Limb (tissue), 2 donors: ENCODE measurements around the gene EMILIN3.

Source experiments
- DNase-seq, 2 donors: peaks; one replicate each; pipeline ENCODE4 v3.0.0-alpha.2; 2016; ENCODE audit errors: extremely low spot score in 2 of 2

EMILIN3 gene

GRCh38 chr20:41364236-41364855, 2.3 kb downstream of the EMILIN3 start:
- DNase-seq, result peak in 1 of 2 donors; percentile 25

DNA sequence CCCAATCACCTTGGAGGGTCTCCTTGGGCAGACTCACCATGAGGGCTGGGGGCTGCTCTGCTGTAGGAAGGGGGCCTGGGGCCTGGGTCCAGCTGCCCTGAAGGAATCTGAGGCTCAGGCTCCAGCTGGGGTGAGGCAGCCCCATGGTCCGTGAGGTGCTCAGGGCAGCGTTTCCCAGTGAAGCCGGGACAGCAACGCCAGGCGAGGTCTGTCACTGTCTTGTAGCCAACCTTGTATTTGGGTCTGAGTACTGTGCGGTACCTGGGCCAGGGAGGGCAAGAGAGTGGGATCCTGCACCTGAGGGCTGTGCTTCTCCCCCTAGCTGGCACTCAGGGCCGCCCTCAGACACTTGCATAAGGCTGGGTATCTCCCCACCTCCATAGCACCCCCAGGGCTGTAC, 3.0 kb downstream of the EMILIN3 start:
- peak in 1 of 2 donors; percentile 18 for DNase-seq

DNA sequence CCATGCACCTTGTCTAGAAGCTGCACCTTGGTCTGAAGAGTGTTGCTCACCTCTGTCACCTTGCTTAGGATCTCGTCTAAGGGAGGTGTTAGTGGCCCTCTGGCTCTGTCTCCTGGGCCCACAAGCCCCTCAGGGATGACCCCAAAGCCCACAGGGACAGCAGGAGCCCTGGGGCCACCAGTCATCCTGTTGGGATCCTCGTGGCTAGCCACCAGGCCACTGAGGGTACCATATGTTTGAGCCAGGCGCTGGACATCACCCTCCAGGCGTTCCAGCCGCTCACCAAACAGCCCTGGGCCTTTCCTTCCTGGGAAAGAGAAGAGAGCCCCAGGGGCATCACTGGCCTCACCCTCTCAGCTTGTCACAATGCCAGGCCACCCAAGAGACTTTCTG, 3.9 kb downstream of the EMILIN3 start:
- peak in 1 of 2 donors; percentile 24 for DNase-seq

GRCh38 chr20:41361757-41362747, 4.6 kb downstream of the EMILIN3 start:
- peak in 1 of 2 donors; percentile 47 for DNase-seq

DNA sequence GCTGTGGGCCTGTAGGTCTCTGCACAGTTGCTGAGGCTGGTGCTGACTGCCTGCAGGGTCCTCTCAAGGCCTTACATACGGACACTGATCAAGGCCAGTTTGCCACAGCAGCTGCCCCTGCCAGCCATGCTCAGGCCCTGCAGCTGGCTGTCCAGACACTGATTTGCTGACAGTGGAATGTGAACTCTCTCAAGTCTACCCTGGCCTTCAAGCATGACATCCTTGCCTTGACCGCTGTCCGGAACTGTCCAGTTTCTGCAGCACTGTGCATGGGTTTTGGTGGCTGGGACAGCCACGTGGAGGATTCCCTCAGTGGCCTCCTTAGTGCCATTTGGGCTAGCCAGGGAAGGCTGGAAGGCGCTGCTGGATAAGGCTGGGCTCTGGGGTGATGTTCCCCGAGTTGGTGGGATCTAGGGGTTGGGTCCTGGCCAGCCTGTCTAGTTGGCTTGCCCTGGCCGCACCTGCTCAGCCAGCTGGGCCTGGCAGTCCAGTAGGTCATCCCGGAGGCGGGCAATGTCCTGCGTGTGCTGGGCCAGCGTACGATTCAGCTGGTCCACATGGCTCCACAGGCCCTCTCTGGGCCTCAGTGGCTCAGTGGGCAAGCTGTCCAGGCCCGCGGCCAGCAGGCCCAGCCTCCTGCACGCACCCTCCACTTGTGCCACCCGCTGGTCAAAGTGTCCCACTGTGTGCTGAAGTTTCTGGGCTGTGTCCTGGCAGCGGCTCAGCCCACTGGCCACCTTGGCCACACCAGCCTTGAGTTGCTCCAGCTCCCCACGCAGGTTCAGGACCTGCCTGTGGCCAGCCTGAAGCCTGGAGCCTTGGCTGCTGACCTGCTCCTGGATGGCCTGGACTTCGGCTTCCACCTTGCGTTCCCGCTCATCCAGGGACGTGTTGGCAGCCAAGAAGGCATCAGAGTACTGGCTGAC, 5.5 kb downstream of the EMILIN3 start:
- peak in 1 of 2 donors; percentile 24 for DNase-seq

DNA sequence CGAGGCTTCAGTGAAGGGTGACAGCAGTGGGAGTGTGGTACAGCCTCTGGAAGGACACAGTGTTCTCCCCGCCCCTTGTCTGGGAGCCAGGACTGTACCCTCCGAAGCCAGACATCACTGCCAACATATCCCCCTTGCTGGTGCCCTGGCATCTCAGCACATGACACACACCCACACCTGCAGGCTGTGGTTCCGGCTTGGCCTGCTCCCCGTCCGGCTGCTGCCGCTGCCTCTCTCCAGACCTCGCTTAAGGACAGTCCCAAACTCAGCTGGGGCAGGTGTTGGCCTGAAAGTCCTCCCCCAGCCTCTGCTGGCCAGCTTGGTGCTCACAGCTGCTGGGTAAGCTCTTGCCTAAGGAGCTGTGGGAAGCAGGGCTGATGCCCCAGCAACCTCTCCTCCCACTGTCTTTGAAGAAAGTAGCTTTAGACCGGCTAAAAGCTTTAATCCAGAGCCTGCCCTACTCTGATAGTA, 7.0 kb downstream of the EMILIN3 start:
- DNase-seq, result peak in 1 of 2 donors; percentile 32

DNA sequence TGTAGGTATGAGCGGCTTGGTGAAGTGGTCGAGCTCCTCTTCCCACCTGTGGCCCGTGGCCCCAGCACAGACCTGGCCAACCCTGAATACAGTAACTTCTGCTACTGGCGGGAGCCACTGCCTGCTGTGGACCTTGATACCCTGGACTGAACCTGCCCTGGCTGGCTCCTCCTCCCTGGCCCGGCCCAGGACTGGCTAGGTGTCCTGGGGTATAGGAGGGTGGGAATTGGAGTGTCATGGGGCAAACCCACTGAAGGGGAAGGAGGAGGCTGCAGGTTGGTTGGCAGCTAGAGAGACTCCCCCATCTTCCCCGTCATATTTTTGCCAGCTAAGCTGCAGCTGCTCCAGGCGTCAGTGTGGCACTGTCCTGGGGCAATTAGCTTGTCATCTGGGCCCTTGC, 7.9 kb downstream of the EMILIN3 start:
- no peak for DNase-seq

DNA sequence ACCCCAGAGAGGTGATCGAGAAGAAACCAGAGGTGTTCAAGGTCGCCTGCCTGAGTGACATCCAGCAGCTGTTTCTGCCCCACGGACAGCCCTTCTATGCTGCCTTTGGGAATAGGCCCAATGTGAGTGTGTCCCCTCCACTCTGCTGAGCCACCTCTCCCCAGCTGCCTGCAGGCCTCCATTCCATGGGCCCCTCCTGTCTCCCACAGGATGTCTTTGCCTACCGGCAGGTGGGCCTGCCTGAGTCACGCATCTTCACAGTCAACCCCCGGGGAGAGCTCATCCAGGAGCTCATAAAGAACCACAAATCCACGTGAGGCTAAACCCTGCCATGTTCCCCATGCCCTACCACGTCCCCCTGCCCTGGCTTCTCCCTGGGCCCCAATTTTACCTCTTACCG, 8.4 kb downstream of the EMILIN3 start:
- DNase-seq, result no peak

DNA sequence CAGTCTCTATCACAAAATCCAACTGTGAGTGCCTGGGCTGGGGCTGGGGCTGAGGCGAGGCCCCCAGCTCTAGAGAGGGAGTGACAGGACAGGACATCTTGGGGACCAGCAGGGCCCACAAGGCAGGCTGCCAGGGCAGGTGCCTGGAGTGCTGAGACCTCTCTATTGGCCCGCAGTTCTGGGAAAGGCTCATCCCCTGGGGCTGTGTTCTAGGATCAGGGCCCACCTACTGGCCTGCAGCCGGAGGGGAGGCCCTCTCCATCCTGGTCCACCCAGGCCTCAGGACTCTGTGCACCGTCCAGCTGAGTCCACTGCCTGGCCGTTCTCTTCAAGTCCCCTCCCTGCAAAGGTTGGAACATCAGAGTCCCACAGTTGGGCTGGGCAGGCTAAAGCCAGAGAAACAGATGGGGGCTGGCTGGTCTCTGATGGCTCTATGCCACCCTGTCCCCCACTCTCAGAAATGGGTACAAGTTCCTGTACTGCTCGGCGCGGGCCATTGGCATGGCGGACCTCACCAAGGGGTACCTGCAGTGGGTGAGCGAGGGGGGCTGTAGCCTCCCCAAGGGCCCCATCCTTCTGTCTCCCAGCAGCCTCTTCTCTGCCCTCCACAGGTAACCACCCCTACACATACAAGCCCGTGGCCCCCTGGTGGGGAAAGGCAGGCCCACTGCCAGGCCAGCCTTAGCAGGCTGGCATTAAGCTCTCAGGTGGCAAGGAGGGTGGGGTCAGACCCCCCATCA, 9.0 kb downstream of the EMILIN3 start:
- no peak for DNase-seq

DNA sequence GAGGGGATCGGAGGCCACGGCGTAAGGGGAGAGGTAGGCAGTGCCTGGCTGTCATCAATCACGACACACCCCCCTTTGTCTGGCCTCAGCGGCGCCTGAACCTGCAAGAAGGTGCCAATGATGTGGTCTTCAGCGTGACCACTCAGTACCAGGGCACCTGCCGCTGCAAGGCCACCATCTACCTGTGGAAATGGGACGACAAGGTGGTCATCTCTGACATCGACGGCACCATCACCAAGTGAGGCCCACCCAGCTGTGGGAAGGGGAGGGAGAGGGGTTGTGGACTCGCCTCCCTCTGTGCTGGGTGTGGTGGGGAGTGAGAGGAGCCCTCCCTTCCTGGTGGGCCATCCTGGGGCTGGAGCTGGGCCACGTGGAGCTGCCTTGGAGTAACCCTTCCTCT, 9.7 kb downstream of the EMILIN3 start:
- DNase-seq, result no peak

DNA sequence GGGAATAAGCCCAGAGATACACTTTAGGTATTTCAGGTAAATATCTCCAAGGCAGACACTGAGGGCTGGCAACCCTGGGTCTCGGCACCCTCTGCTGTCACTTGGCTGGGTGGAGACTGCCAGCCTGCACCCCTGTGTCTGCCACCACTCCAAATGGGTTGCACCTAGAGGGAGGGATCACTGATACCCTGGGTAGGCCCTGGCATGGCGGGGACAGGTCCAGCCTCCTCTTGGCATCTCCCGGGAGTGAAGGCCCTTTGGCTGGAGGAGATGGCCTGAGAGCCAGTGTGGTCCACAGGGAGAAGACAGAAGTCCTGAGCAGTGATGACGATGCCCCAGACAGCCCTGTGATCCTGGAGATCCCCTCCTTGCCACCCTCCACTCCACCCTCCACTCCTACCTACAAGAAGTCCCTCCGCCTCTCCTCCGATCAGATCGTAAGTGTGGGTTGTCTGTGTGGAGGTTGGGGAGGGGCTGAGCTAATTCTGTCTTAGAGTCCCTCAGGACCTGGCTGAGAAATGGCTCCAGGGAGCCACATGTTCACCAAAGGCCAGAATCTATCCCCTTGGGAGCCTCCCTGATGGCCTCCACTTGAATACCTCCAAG, 10.9 kb downstream of the EMILIN3 start:
- peak in 1 of 2 donors; percentile 21 for DNase-seq

GRCh38 chr20:41355192-41355591, 11.4 kb downstream of the EMILIN3 start:
- no peak for DNase-seq

DNA sequence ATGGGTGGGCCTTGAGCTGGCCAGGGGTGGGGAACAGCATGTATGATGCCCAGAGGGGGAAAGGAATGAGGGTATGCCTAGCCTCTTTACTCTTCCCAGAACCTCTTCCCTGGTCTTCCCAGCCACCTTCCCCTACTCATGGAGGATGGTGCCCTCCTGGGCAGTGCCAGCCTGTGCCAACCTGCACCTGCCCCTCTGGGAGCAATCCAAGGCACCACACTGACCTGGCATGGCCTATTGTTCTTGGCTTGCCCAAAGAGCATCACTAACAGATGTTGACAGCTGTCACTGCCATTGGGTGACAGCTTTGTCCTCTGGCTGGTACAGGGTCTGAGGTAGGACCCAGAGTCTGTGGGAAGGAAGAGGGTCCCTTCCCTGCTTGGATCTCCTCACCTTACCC, 13.1 kb downstream of the EMILIN3 start:
- no peak for DNase-seq

DNA sequence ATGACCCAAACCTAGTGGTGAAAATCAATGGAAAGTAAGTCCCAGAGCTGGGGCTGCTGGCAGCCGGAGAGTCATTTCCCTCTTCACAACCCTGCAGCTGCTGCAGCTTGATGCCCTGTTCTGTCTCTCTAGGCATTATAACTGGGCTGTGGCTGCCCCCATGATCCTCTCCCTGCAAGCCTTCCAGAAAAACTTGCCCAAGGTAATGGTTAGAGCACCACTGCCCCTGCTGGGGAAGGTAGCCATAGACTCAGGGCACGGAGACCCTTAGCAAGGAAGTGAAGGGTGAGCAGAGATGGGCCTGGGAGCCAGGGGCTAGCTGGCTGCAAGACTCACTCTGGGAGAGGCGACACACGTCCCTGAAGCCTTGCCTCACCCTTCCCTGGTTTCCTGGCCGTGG, 14.0 kb downstream of the EMILIN3 start:
- DNase-seq, result no peak

GRCh38 chr20:41352106-41352505, 14.5 kb downstream of the EMILIN3 start:
- peak in 1 of 2 donors; percentile 36 for DNase-seq

- peak in 1 of 2 donors; percentile 19 for DNase-seq
Observed at GRCh38 chr20:41350408-41350962, 16.1 kb downstream of the EMILIN3 start.

DNA sequence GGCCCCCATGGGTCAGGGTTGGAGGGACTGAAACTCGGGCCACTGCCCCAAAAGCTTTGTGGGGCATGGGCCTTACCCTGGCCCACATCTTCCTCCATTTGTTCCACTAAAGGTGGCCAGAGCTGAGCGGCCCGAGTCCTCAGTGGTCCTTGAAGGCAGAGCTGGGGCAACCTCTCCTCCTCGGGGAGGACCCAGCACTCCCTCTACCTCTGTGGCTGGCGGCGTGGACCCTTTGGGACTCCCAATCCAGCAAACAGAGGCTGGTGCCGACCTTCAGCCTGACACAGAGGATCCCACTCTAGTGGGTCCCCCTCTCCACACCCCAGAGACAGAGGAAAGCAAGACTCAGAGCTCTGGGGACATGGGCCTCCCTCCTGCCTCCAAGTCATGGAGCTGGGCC, 16.7 kb downstream of the EMILIN3 start:
- no peak for DNase-seq

DNA sequence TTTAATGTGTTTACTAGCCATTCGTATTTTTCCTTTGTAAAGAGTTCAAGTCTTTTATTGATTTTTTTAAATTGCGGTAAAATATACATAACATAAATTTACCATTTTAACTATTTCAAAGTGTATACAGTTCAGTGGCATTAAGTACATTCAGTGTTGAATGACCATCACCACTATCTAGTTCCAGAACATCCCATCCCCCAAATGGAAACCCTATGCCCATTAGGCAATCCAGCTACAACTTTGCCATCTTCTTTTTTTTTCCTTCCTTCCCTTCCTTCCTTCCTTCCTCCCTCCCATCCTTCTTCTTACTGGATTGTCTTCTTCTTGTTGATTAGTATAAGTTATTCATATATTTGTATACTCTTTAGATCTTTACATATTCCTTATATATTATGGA, 17.4 kb downstream of the EMILIN3 start:
- DNase-seq, result no peak

GRCh38 chr20:41348430-41349172, 18.0 kb downstream of the EMILIN3 start:
- DNase-seq, result no peak
